NCI-H128 (cell line): Measurements from ENCODE around the gene HPDL.
"Not testable (repeated sequence)": the region's sequence is repeated elsewhere in the genome, so short reads cannot be mapped to it uniquely, and the experiment has no call there.

Experiments
- DNase-seq: peaks from one replicate; lab custom pipeline; 2025; ENCODE audit not compliant: unreplicated experiment; lab: John Stamatoyannopoulos, UW

HPDL gene

DNA sequence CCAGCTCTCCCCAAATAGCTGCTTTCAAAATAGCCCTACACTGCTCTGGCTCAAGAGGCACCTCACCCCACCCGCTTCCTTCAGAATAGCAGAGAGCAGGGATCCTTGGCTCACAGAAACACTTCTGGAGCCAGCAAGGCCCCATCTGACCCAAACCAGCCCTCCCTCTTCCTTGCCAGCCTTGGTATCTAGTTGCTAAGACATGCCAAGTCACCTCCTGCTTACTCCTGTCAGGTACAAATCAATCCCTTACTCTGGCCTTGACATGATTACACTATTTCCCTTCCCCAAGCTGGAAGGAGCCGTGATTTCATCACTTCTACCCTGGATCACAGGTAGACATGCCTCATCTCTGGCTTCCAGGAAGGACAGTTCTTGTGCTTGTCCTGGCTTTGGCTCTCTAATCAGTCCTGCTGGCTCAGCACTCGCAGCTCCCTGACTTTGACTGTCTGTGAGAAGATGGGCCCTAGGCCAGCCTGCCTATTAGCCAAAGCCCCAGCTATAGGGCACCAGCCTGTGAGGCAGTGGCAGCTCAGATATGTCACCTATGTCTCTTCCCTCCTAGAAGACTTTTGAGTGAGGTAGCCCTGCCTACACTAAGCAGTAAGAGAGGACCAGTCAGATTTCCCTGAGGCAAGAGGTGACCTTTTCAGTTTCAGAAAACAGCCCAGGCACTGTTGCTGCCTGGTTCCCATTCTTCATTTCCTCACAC is 22.4 kb downstream of the HPDL start:
- no peak for DNase-seq

DNA sequence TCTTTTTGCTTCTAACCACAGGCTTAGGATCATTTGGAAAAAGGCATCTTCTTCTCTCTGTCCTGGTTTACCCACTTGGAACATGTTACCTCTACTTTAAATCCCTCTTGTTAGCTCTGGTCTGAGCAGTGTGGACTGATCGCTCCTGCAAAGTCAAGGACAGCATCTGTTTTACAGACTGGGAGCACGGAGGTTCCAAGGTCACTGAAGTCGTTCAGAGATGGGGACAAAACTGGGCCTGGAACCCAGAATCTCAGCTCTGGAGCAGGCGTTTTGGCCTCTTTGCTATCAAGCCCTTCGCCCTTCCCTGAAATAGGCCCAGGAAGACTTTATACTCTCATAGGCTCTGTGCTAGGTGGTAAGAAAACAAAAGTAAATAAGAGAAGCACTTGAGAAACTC is 24.8 kb downstream of the HPDL start:
- DNase-seq: no peak

DNA sequence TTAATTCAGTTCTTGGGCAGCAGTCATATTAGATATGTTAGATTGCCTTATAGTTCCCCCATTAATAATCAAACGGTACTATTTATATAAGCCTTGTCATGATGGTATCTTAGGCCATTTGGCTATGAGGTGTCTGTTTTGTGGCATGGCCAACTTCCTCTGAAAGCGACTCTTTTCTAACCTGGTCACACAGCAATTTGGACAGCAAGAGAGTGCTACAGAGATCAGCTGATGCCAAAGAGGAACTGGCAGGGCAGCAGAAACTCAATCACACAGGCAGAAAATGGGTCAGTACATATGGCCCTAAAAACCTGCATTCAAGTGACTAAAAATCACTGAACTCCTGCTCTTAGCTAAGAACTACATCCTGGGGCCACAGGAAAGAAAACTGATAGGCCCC is 27.0 kb downstream of the HPDL start:
- no peak for DNase-seq

DNA sequence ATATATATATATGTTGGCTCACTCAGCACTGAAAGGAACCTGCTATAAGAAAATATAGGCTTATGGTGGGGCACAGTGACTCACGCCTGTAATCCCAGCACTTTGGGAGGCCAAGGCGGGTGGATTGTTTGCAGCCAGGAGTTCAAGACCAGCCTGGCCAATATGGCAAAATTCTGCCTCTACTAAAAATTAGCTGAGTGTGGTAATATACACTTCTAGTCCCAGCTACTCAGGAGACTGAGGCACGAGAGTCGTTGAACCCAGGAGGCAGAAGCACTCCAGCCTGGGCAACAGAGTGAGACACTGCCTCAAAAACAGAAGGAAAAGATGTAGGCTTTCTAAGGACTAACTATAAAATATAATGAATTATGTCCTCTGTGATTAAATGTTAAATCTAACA is 28.1 kb downstream of the HPDL start:
- DNase-seq: no peak

DNA sequence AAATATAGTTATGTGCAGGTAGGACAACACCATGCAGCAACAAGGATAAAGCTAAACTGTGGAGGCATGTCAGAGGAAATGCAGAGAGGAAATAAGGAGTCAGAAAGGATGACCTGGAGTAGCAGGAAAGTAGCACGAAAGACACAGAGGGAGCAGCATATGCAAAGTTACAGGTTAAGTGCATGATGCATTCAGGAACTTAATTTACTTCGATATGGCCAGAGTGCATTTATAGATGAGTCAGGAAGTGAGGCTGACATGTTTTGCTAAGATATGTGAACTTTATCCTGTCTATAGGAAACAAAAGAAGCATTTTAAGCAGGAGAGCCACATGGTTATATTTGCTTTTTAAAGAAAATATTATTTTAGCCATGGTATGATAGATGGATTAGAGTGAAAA is 29.0 kb downstream of the HPDL start:
- DNase-seq: no peak

DNA sequence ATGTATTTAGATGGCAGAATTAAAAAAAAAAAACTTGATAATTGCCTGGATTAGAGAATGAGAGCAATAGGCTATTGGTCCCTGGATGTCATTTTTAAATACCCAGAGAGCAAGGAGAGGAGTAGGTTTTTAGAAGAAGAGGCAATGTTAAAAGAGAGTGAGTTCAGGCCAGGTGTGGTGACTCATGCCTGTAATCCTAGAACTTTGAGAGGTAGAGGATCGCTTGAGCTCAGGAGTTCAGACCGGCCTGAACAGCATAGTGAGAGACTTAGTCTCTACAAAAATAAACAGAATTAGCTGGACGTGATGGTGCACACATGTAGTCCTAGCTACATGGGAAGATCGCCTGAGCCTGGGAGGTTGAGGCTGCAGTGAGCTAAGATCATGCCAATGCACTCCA is 29.5 kb downstream of the HPDL start:
- no peak for DNase-seq

DNA sequence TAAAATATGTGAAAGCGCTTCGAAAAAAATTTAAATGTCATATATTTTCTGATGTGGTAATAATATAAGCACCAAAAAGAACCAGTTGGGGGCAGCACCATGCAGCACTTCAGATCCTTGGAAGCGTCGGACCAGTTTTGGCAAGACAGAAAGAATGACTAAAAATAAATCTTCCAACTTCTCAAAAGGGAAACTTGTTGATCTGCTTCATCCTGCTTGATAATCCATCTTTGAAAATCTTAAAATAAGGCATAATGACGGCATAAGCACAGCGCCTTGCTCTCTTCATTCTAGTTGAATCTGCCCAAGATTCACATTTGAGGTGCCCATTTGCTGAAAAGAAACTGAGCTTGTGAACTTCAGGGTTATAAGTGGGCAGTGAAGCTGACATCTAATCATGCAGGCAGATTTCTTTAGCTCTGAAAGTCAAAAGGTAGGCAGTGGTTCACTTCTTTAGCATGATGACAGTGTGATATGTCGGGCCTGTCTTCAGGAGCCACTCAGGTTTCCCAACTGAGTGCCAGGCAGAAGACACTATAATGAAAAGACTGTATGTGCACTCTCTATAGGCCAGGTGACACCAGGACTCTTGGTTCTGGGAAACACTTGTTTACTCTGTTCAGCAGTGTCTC is 33.3 kb downstream of the HPDL start:
- peak; percentile 29 for DNase-seq

DNA sequence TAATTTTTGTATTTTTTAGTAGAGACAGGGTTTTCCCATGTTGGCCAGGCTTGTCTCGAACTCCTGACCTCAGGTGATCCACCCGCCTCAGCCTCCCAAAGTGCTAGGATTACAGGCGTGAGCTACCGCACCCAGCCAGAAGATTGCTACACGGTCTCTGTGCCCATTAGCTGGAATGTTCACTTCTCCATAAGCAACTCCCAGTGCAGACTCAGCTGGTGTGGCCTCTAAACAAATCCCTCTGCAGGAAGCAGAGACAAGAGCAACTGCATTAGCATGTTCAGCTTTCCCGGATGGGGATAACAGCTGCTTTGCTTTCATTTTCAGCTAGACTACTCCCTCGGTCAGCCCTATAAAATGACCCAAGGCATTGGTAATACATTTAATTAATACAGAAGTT is 34.3 kb downstream of the HPDL start:
- not testable (repeated sequence) for DNase-seq

DNA sequence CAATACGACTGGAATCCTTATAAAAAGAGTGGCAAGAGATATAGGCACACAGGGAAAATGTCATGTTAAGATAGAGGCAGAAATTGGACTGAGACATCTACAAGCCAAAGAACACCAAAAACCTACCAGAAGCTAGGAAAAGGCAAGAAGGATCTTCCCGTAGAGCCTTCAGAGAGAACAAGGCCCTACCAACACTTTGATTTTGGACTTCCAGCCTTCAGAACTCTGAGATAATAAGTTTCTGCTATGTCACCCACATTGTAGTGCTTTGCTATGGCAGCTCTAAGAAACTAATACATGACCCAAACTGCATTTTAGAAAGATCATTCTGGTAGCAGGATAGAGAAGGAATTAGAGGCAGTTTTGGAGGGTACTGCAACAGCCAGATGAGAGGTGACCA is 37.6 kb downstream of the HPDL start:
- no peak for DNase-seq

DNA sequence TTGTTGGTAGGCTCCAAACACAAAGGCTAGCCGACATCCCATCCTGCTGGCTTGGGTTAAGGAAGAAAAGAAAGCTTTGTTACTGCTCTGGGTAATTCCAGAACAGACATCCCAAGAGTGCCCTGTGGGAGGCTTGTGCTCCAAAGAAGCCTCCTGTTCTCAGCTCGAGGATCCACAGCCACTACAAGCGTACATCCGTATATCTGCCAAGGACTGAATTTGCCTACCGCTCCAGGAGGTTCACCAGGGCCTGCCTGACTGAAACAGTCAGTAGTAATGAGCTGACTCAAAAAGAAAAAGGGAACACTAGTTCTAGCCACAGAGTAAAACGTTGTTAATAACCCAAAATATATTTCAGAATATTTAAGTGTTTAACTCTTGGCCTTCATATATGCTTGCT is 38.4 kb downstream of the HPDL start:
- no peak for DNase-seq

DNA sequence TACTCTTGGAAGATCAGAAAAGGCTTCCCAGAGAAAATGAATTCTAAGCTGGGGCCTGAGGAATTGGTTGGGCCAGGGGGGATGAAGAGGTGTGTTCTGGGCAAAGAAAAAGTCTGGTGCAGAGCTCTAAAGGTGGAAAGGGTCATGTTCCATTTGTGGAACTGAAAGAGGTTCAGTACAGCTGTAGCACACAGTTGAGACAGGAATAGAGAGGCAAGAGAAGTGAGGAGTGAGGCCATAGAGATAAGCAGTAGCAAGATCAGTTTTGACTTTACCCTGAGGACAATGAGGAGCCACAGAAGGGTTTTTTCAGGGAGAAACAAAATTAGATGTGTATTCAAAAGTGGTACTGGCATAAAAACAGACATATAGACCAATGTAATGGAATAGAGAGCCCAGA is 43.9 kb downstream of the HPDL start:
- no peak for DNase-seq

DNA sequence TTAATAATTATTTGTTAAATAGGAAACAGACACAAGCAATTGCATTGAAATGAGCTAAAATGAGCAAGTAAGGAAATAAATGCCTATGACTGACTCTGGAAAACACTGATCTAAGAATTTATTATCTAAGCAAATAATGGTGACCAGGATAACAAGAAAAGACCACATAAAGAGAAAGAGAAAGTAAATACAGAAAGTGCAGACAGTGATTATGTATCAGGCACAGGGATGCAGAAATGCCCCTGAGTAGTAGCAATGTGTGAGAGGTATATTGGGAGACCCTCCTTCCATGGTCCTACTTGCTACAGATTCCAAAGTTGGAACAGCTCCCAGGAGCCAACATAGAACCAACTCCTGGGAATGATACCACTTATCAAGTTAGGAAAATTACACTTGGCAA is 46.9 kb downstream of the HPDL start:
- DNase-seq: no peak

DNA sequence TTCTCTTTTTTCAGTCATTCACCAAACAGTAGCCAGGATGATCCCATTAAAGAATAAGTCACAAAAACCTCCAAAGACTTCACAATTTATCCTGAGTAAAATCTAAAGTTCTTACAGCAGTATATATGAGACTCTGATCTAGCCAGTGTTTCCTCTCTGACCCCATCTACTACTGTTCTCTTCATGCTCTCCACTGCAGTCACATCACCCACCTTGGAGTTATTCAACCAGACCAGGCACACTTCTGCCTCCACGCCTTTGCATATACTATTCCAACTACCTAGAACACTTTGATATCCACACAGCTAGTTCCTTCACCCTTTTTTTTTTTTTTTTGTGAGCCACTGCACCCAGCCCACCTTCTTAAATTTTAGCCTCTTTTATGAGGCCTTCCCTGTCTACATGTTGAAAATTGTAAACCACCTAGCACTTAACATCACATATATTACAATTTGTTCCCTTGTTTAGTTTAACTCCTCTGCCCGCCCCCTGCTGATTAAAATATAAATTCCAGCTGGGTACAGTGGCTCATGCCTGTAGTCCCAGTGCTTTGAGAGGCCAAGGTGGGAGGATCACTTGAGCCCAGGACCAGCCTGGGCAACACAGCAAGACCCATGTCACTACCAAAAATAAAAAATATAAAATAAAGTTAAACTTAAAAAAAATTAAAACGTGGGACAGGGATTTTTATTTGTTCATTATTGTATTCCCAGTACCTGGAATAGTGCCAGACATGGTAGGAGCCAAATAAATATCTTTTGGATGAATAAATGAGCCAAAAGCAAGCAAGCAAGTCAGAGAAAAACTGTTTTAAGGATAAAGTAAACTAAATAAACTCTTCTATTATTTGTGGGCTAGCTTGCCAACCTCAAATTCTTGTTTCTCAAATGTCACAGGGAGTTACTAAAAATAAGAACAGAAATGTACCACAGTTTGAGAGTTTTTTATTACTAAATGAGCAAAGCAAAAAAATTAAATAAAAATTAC is 48.7 kb downstream of the HPDL start:
- DNase-seq: no peak

DNA sequence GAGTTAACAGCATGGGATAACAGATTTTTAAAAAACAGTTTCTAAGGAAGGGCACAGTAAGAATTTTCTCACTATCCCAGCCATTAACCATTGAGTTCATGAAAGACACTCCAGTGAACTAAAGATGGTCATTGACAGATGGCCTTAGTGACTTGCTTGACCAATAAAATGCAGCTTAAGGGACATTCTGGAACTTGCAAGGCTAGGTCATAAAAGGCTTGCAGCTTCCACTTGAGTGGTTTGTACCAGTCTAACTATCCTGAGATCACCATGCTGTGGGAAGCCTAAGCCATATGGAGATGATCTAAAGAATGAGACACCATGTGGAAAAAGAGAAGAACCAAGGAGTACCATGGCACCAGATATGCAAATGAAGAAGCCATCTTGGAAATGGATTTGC is 51.5 kb downstream of the HPDL start:
- DNase-seq: no peak
